GM12878 (cell line): ENCODE measurements around the gene SORCS2. TPM values are rescaled to one million over a fixed set of nuclear protein-coding genes. Genes with fewer than 3 reads are reported as not detected.

ENCODE experiments used
- ATAC-seq: fragments of 200-7000 bp; cut with Tn5 transposase; 3 replicates; pipeline ENCODE4 v1.9.1; 2020; ENCODE audit warnings: mild to moderate bottlenecking, moderate library complexity
- BruUV-seq: library from RNA; stranded (reverse); fragments of 400-500 nt; replicated peaks from 2 replicates; lab custom pipeline; 2021; lab: Mats Ljungman, UMichigan
- CTCF ChIA-PET: fragments of 300-600 bp; sonication (Branson Sonifier 250); formaldehyde crosslinking; extraction: SDS; loops from one replicate; lab custom pipeline; 2021; ENCODE audit warnings: inconsistent platforms; lab: Yijun Ruan, JAX
- POLR2A ChIA-PET: fragments of 350-600 bp; formaldehyde crosslinking; extraction: SDS; loops from one replicate; lab custom pipeline; 2021; ENCODE audit warnings: inconsistent platforms; lab: Charles Lee
- RAD21 ChIA-PET: fragments of 300-600 bp; sonication (Branson Sonifier 250); formaldehyde crosslinking; loops from one replicate; lab custom pipeline; 2023; ENCODE audit warnings: antibody characterized with exemption; ENCODE audit not compliant: unreplicated experiment; lab: Charles Lee
- SMC1A ChIA-PET: fragments of 300-600 bp; sonication (Branson Sonifier 250); formaldehyde crosslinking; loops from one replicate; lab custom pipeline; 2023; ENCODE audit not compliant: unreplicated experiment, uncharacterized antibody; lab: Charles Lee
- DNase-seq: peaks from one replicate; pipeline ENCODE4 v3.0.0-alpha.2; 2011; ENCODE audit warnings: low read depth, low spot score
- FAIRE-seq: peaks from 3 replicates; lab custom pipeline; 2011; peaks lifted over from hg19 to GRCh38; lab: Jason Lieb, UNC
- H2AFZ ChIP-seq: 2 replicates; pipeline ENCODE4 v1.6.0; 2011; ENCODE audit warnings: low read depth, low read length, control low read depth; ENCODE audit not compliant: control insufficient read depth
- H3K27ac ChIP-seq: 2 replicates; pipeline ENCODE4 v1.5.1; 2011; ENCODE audit warnings: control low read depth; ENCODE audit not compliant: control insufficient read depth, insufficient read depth
- H3K27me3 ChIP-seq, 2 experiments: replicated peaks in 1 of 2; 2 replicates each; pipeline versions ENCODE4 v1.6.0 to v1.6.1; 2011; ENCODE audit warnings: low read length in 1 of 2; ENCODE audit not compliant: control insufficient read depth in 2 of 2, insufficient read depth in 2 of 2
- H3K36me3 ChIP-seq, 2 experiments: 2 replicates each; pipeline ENCODE4 v1.5.1; 2011; ENCODE audit warnings: low read length in 1 of 2; ENCODE audit not compliant: control insufficient read depth in 2 of 2, insufficient read depth in 2 of 2
- H3K4me1 ChIP-seq: 2 replicates; pipeline ENCODE4 v1.6.1; 2011; ENCODE audit warnings: mild to moderate bottlenecking, low read length, moderate library complexity, mixed read lengths; ENCODE audit not compliant: control insufficient read depth, insufficient read depth
- H3K4me2 ChIP-seq: 2 replicates; pipeline ENCODE4 v1.6.0; 2011; ENCODE audit warnings: control low read depth; ENCODE audit not compliant: control insufficient read depth, insufficient read depth
- H3K4me3 ChIP-seq: fragments of 200-600 bp; sonication (generic); 2 replicates; pipeline ENCODE4 v1.5.1; 2016
- H3K79me2 ChIP-seq: 2 replicates; pipeline ENCODE4 v1.6.0; 2011; ENCODE audit warnings: low read length; ENCODE audit not compliant: control insufficient read depth, insufficient read depth
- H3K9ac ChIP-seq: 2 replicates; pipeline ENCODE4 v1.8.0; 2011; ENCODE audit warnings: low read length, control low read depth, mixed read lengths; ENCODE audit not compliant: control insufficient read depth, insufficient read depth
- H3K9me3 ChIP-seq: replicated peaks from 3 replicates; pipeline ENCODE4 v1.5.1; 2011; ENCODE audit warnings: mild to moderate bottlenecking, low read length; ENCODE audit not compliant: control insufficient read depth, insufficient read depth
- H4K20me1 ChIP-seq: 2 replicates; pipeline ENCODE4 v1.6.0; 2011; ENCODE audit not compliant: control insufficient read depth, insufficient read depth
- ASH2L ChIP-seq: fragments of 300-600, 200-600 bp; sonication (generic); IDR thresholded peaks from 2 replicates; pipeline ENCODE4 v1.6.1; 2017; ENCODE audit warnings: low read depth, mild to moderate bottlenecking, borderline replicate concordance
- ATF7 ChIP-seq: fragments of 450-650 bp; IDR thresholded peaks from 2 replicates; pipeline ENCODE4 v1.6.1; 2016; ENCODE audit warnings: low read depth, mild to moderate bottlenecking
- BHLHE40 ChIP-seq, 2 experiments: fragments of 450-650 bp in 1 of 2; IDR thresholded peaks; 2 replicates each; pipeline ENCODE4 v1.6.1; 2011 to 2017; ENCODE audit warnings: low read depth in 2 of 2, borderline replicate concordance in 1 of 2, improper control_type of control experiment in 1 of 2, low read length in 1 of 2, mild to moderate bottlenecking in 1 of 2
- EED ChIP-seq: sonication (generic); IDR thresholded peaks from 2 replicates; pipeline ENCODE4 v1.6.1; 2016; ENCODE audit warnings: antibody characterized with exemption, low read depth
- HDGF ChIP-seq: fragments of 450-650 bp; IDR thresholded peaks from 2 replicates; pipeline ENCODE4 v1.6.1; 2016; ENCODE audit warnings: antibody characterized with exemption
- PBX3 ChIP-seq: IDR thresholded peaks from 2 replicates; pipeline ENCODE4 v1.6.1; 2011; ENCODE audit warnings: mild to moderate bottlenecking, low read depth, low read length, moderate library complexity; ENCODE audit not compliant: insufficient replicate concordance
- PRDM15 ChIP-seq: fragments of 450-650 bp; formaldehyde crosslinking; IDR thresholded peaks from 2 replicates; pipeline ENCODE4 v1.4.0; 2020; ENCODE audit warnings: mild to moderate bottlenecking, moderate library complexity
- TBL1XR1 ChIP-seq: IDR thresholded peaks from 2 replicates; pipeline ENCODE4 v1.6.1; 2012; ENCODE audit warnings: low read depth, low read length, improper control_type of control experiment
- USF1 ChIP-seq: IDR thresholded peaks from 2 replicates; pipeline ENCODE4 v1.6.1; 2011; ENCODE audit warnings: borderline replicate concordance, low read depth, mild to moderate bottlenecking, moderate library complexity, mixed read lengths, low read length; ENCODE audit not compliant: insufficient read depth; ENCODE audit errors: extremely low read length
- ZNF24 ChIP-seq: fragments of 450-650 bp; IDR thresholded peaks from 2 replicates; pipeline ENCODE4 v1.6.1; 2017; ENCODE audit warnings: antibody characterized with exemption, mild to moderate bottlenecking
- ZNF592 ChIP-seq: fragments of 450-650 bp; IDR thresholded peaks from 2 replicates; pipeline ENCODE4 v1.6.1; 2017; ENCODE audit warnings: mild to moderate bottlenecking, moderate library complexity
- WGBS: methylation state at CpG from one replicate; pipeline ENCODE4 v1.1.6; 2016; ENCODE audit warnings: low lambda C conversion rate; ENCODE audit not compliant: insufficient replicate concordance, insufficient coverage; ENCODE audit errors: missing lambda C conversion rate; 5-methylcytosine and 5-hydroxymethylcytosine counted together
- in situ Hi-C: fragments of 300-500 bp; cut with MboI; formaldehyde crosslinking; loops from 9 replicates; pipeline ENCODE4 v1.14.3; 2018; ENCODE audit warnings: mixed read lengths
- intact Hi-C: fragments of 100-400 bp; cut with micrococcal nuclease; formaldehyde crosslinking; loops from one replicate; pipeline ENCODE4 v1.14.2; 2022; ENCODE audit not compliant: unreplicated experiment
- polyA plus RNA-seq, 11 experiments: library from polyadenylated mRNA; depleted of rRNA in 4 of 11; unstranded in 6 of 11; stranded (reverse) in 5 of 11; fragments of >200 nt; fragmentation: Nextera tagmentation in 4 of 11; fragmentation: Illumina TruSeq in 1 of 11; extraction: Ambion mirVana in 4 of 11; extraction: Trizol in 1 of 11; gene quantifications; 1 replicate in 1 of 11; 2 replicates in 10 of 11; pipeline versions ENCODE4 v1.2.1 to v1.2.3, GENCODE V29; 2011 to 2016; ENCODE audit warnings: inconsistent platforms in 2 of 11, missing spikeins in 2 of 11, low read depth in 1 of 11
- total RNA-seq, 4 experiments: library from RNA; depleted of rRNA in 3 of 4; stranded (reverse); fragments of >200 nt in 3 of 4; fragmentation: Illumina TruSeq in 1 of 4; extraction: Trizol in 1 of 4; gene quantifications; 2 replicates each; pipeline versions ENCODE4 v1.2.1 to v1.2.3, GENCODE V29; 2013 to 2021

Gene SORCS2
- total and polyA plus RNA-seq, 10 of the 15 experiments (the other 5 are each of a cell fraction or from before 2014, with no cell fraction given) = 0.01 to 0.15 (median 0.05) TPM; not detected in 5

- TF ChIP-seq ZNF592 = no peak
These were observed 230.0 kb downstream of the SORCS2 start (continued) for GRCh38 chr4:7422151-7422897.

- no peak for DNase-seq
- WGBS = 47% methylated on average over 8 of the region's 9 CpGs
- Histone ChIP-seq H3K4me2 (no peak overlapping the region), H3K9ac (no peak overlapping the region), H2AFZ (no peak overlapping the region), H3K27ac (no peak overlapping the region), H3K4me3 (no peak overlapping the region), H3K9me3 (no peaks in the 10 kb centered on the region), H3K27me3 (no peaks in the 10 kb centered on the region), H3K4me1 (no peaks in the 10 kb centered on the region), H3K36me3 (no peaks in the 10 kb centered on the region), H3K79me2 (no peaks in the 10 kb centered on the region), H4K20me1 (no peaks in the 10 kb centered on the region)
- ChIA-PET CTCF (no interaction called here), RAD21 (no interaction called here), POLR2A (no interaction called here), SMC1A (no interaction called here)
- FAIRE-seq = no peak
- intact Hi-C loops = no loop called here
- BruUV-seq = no TSS peak
- in situ Hi-C loops = no loop called here
- no peak for ATAC-seq
- TF ChIP-seq ZNF24 = no peak
- no peak for TF ChIP-seq ASH2L
- no peak for TF ChIP-seq HDGF
- TF ChIP-seq PBX3 = no peak
- TF ChIP-seq TBL1XR1 = no peak
- TF ChIP-seq EED = no peak
- TF ChIP-seq USF1 = no peak
- TF ChIP-seq BHLHE40 (IDR thresholded peaks at IDR 0.05; ENCODE audit: borderline replicate concordance in 1 of 2, low read depth in 2 of 2, low read length in 1 of 2) = no peak
- TF ChIP-seq PRDM15 (CRISPR knock-in tag) = no peak
- no peak for TF ChIP-seq ATF7
These were observed 230.5 kb downstream of the SORCS2 start for GRCh38 chr4:7422898-7423180.
